HepG2 (cell line): ENCODE data around the gene CIART. TPM values are rescaled to one million over a fixed set of nuclear protein-coding genes. Genes with fewer than 3 reads are reported as not detected.
A peak's percentile ranks its signal among the peaks of the same experiment; 100 is the strongest.

ENCODE experiments used
- BCL6 ChIP-seq: IDR thresholded peaks from 2 replicates; pipeline ENCODE4 v1.6.1; 2016; ENCODE audit warnings: missing genetic modification reagents, missing compliant biosample characterization
- EEA1 ChIP-seq: sonication (generic); formaldehyde crosslinking; IDR thresholded peaks from 2 replicates; pipeline ENCODE4 v1.5.1; 2020; ENCODE audit warnings: mild to moderate bottlenecking, missing genetic modification reagents, borderline replicate concordance
- ERF ChIP-seq: IDR thresholded peaks from 2 replicates; pipeline ENCODE4 v1.6.1; 2018; ENCODE audit warnings: missing biosample characterization, missing genetic modification reagents
- ETS1 ChIP-seq: sonication (generic); formaldehyde crosslinking; IDR thresholded peaks from 2 replicates; pipeline ENCODE4 v1.4.0; 2020; ENCODE audit warnings: missing genetic modification reagents
- KAT7 ChIP-seq: IDR thresholded peaks from 2 replicates; pipeline ENCODE4 v1.6.1; 2018; ENCODE audit warnings: borderline replicate concordance, missing compliant biosample characterization
- KLF15 ChIP-seq: sonication (generic); formaldehyde crosslinking; IDR thresholded peaks from 2 replicates; pipeline ENCODE4 v1.8.1; 2023; ENCODE audit warnings: borderline replicate concordance, mild to moderate bottlenecking, inconsistent platforms, missing genetic modification reagents, mixed read lengths
- SYNCRIP ChIP-seq: fragments of 200-400 bp; formaldehyde crosslinking; IDR thresholded peaks from 2 replicates; pipeline ENCODE4 v1.6.1; 2018; ENCODE audit warnings: mild to moderate bottlenecking, low read depth, low read length; ENCODE audit not compliant: insufficient read depth
- TARDBP ChIP-seq: sonication (generic); formaldehyde crosslinking; IDR thresholded peaks from 2 replicates; pipeline ENCODE4 v1.8.0; 2022; ENCODE audit warnings: mild to moderate bottlenecking, missing genetic modification reagents
- THAP9 ChIP-seq: sonication (generic); formaldehyde crosslinking; IDR thresholded peaks from 2 replicates; pipeline ENCODE4; 2020; ENCODE audit warnings: missing genetic modification reagents, mild to moderate bottlenecking, borderline replicate concordance
- ZFP91 ChIP-seq: sonication (generic); formaldehyde crosslinking; IDR thresholded peaks from 2 replicates; pipeline ENCODE4 v1.9.0; 2022; ENCODE audit warnings: missing genetic modification reagents, mild to moderate bottlenecking, borderline replicate concordance
- ZMAT5 ChIP-seq: sonication (generic); formaldehyde crosslinking; IDR thresholded peaks from 2 replicates; pipeline ENCODE4 v1.5.0; 2020; ENCODE audit warnings: mild to moderate bottlenecking, low read depth, missing genetic modification reagents, borderline replicate concordance
- ZNF563 ChIP-seq: sonication (generic); formaldehyde crosslinking; IDR thresholded peaks from 2 replicates; pipeline ENCODE4 v1.8.0; 2022; ENCODE audit warnings: mild to moderate bottlenecking, moderate library complexity, missing genetic modification reagents
- polyA plus RNA-seq, 8 experiments: library from polyadenylated mRNA; depleted of rRNA in 3 of 8; stranded (reverse) in 7 of 8; unstranded in 1 of 8; fragments of >200 nt; fragmentation: Illumina TruSeq in 4 of 8; extraction: Trizol in 4 of 8; gene quantifications; 2 replicates each; pipeline versions ENCODE4 v1.2.1 to v1.2.3, GENCODE V29; 2011 to 2016; ENCODE audit warnings: low read depth in 4 of 8, missing spikeins in 1 of 8, mixed read lengths in 1 of 8; ENCODE audit not compliant: insufficient read depth in 1 of 8
- total RNA-seq, 5 experiments: library from RNA; depleted of rRNA; stranded (reverse); fragments of >200 nt; fragmentation: Illumina TruSeq; extraction: Trizol; gene quantifications; 2 replicates each; pipeline ENCODE4 v1.2.3, GENCODE V29; 2016; ENCODE audit warnings: low read depth in 1 of 5
- TF ChIP-seq, protein P1 (sequence below): sonication (generic); formaldehyde crosslinking; IDR thresholded peaks from 2 replicates; pipeline ENCODE4 v1.4.0; 2020; ENCODE audit warnings: missing genetic modification reagents, borderline replicate concordance
- TF ChIP-seq, protein P2 (sequence below): IDR thresholded peaks from 2 replicates; pipeline ENCODE4 v1.6.1; 2016

CIART gene
- total and polyA plus RNA-seq, 2 of the 13 experiments (the other 11 are each of a cell fraction or from before 2014, with no cell fraction given), result 0.58 TPM; not detected in 1

- TF ChIP-seq ZFP91 (CRISPR knock-in tag) (peak; percentile 68; the same call in 1 of the 2 replicates), THAP9 (CRISPR knock-in tag) (peak; percentile 85; the same call in 1 of the 2 replicates), SYNCRIP (no peak), ERF (CRISPR knock-in tag) (peak; percentile 83), KAT7 (peak; percentile 83; the same call in 1 of the 2 replicates), ZNF563 (0 out of 2 replicates have a peak, but pooled peaks have one; percentile 59), ETS1 (CRISPR knock-in tag) (peak; percentile 37), EEA1 (CRISPR knock-in tag) (0 out of 2 replicates have a peak, but pooled peaks have one; percentile 41), ZMAT5 (CRISPR knock-in tag) (no peak), TARDBP (CRISPR knock-in tag) (peak; percentile 64; the same call in 1 of the 2 replicates), BCL6 (CRISPR knock-in tag) (peak; percentile 30; the same call in 1 of the 2 replicates), KLF15 (no peak)
- TF ChIP-seq, protein P1, sequence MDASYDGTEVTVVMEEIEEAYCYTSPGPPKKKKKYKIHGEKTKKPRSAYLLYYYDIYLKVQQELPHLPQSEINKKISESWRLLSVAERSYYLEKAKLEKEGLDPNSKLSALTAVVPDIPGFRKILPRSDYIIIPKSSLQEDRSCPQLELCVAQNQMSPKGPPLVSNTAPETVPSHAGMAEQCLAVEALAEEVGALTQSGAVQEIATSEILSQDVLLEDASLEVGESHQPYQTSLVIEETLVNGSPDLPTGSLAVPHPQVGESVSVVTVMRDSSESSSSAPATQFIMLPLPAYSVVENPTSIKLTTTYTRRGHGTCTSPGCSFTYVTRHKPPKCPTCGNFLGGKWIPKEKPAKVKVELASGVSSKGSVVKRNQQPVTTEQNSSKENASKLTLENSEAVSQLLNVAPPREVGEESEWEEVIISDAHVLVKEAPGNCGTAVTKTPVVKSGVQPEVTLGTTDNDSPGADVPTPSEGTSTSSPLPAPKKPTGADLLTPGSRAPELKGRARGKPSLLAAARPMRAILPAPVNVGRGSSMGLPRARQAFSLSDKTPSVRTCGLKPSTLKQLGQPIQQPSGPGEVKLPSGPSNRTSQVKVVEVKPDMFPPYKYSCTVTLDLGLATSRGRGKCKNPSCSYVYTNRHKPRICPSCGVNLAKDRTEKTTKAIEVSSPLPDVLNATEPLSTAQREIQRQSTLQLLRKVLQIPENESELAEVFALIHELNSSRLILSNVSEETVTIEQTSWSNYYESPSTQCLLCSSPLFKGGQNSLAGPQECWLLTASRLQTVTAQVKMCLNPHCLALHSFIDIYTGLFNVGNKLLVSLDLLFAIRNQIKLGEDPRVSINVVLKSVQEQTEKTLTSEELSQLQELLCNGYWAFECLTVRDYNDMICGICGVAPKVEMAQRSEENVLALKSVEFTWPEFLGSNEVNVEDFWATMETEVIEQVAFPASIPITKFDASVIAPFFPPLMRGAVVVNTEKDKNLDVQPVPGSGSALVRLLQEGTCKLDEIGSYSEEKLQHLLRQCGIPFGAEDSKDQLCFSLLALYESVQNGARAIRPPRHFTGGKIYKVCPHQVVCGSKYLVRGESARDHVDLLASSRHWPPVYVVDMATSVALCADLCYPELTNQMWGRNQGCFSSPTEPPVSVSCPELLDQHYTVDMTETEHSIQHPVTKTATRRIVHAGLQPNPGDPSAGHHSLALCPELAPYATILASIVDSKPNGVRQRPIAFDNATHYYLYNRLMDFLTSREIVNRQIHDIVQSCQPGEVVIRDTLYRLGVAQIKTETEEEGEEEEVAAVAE (CRISPR knock-in tag), result peak; percentile 64; the same call in 1 of the 2 replicates
- TF ChIP-seq, protein P2, sequence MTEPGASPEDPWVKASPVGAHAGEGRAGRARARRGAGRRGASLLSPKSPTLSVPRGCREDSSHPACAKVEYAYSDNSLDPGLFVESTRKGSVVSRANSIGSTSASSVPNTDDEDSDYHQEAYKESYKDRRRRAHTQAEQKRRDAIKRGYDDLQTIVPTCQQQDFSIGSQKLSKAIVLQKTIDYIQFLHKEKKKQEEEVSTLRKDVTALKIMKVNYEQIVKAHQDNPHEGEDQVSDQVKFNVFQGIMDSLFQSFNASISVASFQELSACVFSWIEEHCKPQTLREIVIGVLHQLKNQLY (CRISPR knock-in tag), result no peak; the same call in 1 of the 2 replicates
Observed at GRCh38 chr1:150235852-150236613, 46.3 kb upstream of the CIART start, which contains the start of gene ANP32E (continued).
